Right lobe of liver (tissue), 4 donors: ENCODE results near the gene RNF8.

ENCODE experiments used
- CTCF ChIP-seq, 4 donors: fragments of 200-600 bp in 3 of 4; fragments of 450-650 bp in 1 of 4; IDR thresholded peaks; one replicate each; pipeline versions ENCODE4 v1.5.1 to v1.8.0; 2016 to 2022; ENCODE audit warnings: antibody characterized with exemption in 4 of 4, mild to moderate bottlenecking in 2 of 4
- POLR2A ChIP-seq: fragments of 450-650 bp; IDR thresholded peaks from one replicate; pipeline ENCODE4 v1.6.1; 2017; ENCODE audit warnings: antibody characterized with exemption, mild to moderate bottlenecking
- donor health status: DM: no; HTN: no; CAD: no.
- donor health status: DM: no; HTN: no; CAD: no.
- donor health status: DM: no; HTN: yes; CAD: no.

- TF ChIP-seq POLR2A, result no peak
- TF ChIP-seq CTCF (IDR thresholded peaks at IDR 0.05), result no peak
These were observed 42.8 kb upstream of the RNF8 start for GRCh38 chr6:37310966-37311365.
